ENCODE results near the gene RNF121. TPM values are rescaled to one million over a fixed set of nuclear protein-coding genes. Genes with fewer than 3 reads are reported as not detected.

RNF121 gene
- total and polyA plus RNA-seq, 2 donors (not counting 1 experiment from before 2014, with no cell fraction given): 29.6 to 48.6 TPM

GRCh38 chr11:72013765-72014711 is 85.2 kb downstream of the RNF121 start:
- no peak overlapping the region for H2AFZ ChIP-seq (ENCODE audit: low read length)
- H3K9ac ChIP-seq (ENCODE audit: insufficient read depth, low read length): no peak overlapping the region
- peak; percentile 44 to 49 for DNase-seq (ENCODE audit: low read depth in 2 of 2)

GRCh38 chr11:72014761-72015320 is 86.0 kb downstream of the RNF121 start:
- no peak overlapping the region for H2AFZ ChIP-seq (ENCODE audit: low read length)
- peak overlapping the region; percentile 14 for H3K27ac ChIP-seq (ENCODE audit: insufficient read depth, low read length)
- H3K4me3 ChIP-seq (replicated peaks in 1 of 4; ENCODE audit: control extremely low read depth in 1 of 4, insufficient read depth in 1 of 4, low read depth in 3 of 4, low read length in 4 of 4): no peak overlapping the region
- no peaks in the 10 kb centered on the region for H3K9me3 ChIP-seq (ENCODE audit: control insufficient read depth, insufficient read depth, low read depth, low read length)
- H3K79me2 ChIP-seq (ENCODE audit: control insufficient read depth, insufficient read depth, low read length): peaks cover 17% of the 10 kb centered on the region
- no peak for DNase-seq (ENCODE audit: low read depth in 2 of 2)
- peaks cover 23% of the 10 kb centered on the region for H3K4me1 ChIP-seq (ENCODE audit: control insufficient read depth, extremely low read depth, insufficient read depth, low read length)
- no peak overlapping the region for H3K4me2 ChIP-seq (ENCODE audit: extremely low read depth, insufficient read depth, low read length)
- no peaks in the 10 kb centered on the region for H3K27me3 ChIP-seq (ENCODE audit: control insufficient read depth, insufficient read depth, low read length)
- no peak overlapping the region for H3K9ac ChIP-seq (ENCODE audit: insufficient read depth, low read length)
- H4K20me1 ChIP-seq (ENCODE audit: control insufficient read depth, extremely low read depth, insufficient read depth, low read length): no peaks in the 10 kb centered on the region
- H3K36me3 ChIP-seq (ENCODE audit: control insufficient read depth, insufficient read depth, low read length): peaks cover 66% of the 10 kb centered on the region
- TF ChIP-seq, protein P1, sequence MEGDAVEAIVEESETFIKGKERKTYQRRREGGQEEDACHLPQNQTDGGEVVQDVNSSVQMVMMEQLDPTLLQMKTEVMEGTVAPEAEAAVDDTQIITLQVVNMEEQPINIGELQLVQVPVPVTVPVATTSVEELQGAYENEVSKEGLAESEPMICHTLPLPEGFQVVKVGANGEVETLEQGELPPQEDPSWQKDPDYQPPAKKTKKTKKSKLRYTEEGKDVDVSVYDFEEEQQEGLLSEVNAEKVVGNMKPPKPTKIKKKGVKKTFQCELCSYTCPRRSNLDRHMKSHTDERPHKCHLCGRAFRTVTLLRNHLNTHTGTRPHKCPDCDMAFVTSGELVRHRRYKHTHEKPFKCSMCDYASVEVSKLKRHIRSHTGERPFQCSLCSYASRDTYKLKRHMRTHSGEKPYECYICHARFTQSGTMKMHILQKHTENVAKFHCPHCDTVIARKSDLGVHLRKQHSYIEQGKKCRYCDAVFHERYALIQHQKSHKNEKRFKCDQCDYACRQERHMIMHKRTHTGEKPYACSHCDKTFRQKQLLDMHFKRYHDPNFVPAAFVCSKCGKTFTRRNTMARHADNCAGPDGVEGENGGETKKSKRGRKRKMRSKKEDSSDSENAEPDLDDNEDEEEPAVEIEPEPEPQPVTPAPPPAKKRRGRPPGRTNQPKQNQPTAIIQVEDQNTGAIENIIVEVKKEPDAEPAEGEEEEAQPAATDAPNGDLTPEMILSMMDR (conservative IDR thresholded peaks at IDR 0.05 in 1 of 2, IDR thresholded peaks at IDR 0.05 in 1 of 2; ENCODE audit: low read depth in 1 of 2, low read length in 2 of 2): no peak
- TF ChIP-seq EZH2 (IDR thresholded peaks at IDR 0.05; ENCODE audit: low read length, missing control alignments): no peak

More at GRCh38 chr11:72013765-72014711, 85.2 kb downstream of the RNF121 start:
- Histone ChIP-seq H3K9me3 (ENCODE audit: control insufficient read depth, insufficient read depth, low read depth, low read length) (no peaks in the 10 kb centered on the region), H3K27me3 (ENCODE audit: control insufficient read depth, insufficient read depth, low read length) (no peaks in the 10 kb centered on the region), H3K79me2 (ENCODE audit: control insufficient read depth, insufficient read depth, low read length) (peaks cover 17% of the 10 kb centered on the region), H3K4me2 (ENCODE audit: extremely low read depth, insufficient read depth, low read length) (peak overlapping the region; percentile 73), H3K4me3 (replicated peaks in 1 of 4; ENCODE audit: control extremely low read depth in 1 of 4, insufficient read depth in 1 of 4, low read depth in 3 of 4, low read length in 4 of 4) (no peak overlapping the region), H3K4me1 (ENCODE audit: control insufficient read depth, extremely low read depth, insufficient read depth, low read length) (peaks cover 23% of the 10 kb centered on the region), H3K27ac (ENCODE audit: insufficient read depth, low read length) (peak overlapping the region; percentile 34), H3K36me3 (ENCODE audit: control insufficient read depth, insufficient read depth, low read length) (peaks cover 69% of the 10 kb centered on the region), H4K20me1 (ENCODE audit: control insufficient read depth, extremely low read depth, insufficient read depth, low read length) (no peaks in the 10 kb centered on the region)
- no peak for TF ChIP-seq EZH2 (IDR thresholded peaks at IDR 0.05; ENCODE audit: low read length, missing control alignments)
- TF ChIP-seq, protein P1 (conservative IDR thresholded peaks at IDR 0.05 in 1 of 2, IDR thresholded peaks at IDR 0.05 in 1 of 2; ENCODE audit: low read depth in 1 of 2, low read length in 2 of 2): no peak

DNA sequence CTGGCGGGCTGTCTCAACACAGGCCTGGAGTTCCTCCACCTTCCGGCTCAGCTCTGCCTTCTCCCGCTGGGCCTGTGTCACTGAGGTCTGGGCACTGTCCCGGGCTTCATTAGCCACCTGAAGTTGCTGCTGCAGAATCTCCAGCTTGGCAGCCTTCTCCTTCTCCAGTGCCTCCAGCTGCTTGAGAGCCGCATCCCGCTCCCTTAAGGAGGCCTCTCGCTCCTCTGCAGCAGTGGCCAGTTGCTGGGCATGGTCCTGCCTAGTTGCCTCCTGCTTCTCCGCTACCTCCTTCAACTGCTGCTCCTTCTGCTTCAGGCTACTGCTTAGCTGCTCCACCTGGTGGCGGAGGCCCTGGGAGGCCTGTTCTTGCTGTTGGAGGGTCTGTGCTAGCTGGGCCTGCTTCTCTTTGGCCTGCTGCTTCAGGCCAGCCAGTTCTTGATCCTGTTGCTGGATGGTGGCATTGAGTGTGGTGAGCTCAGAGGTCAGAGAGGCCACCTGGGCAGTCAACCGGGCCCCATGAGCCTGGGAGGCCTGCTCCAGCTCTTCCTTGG is 86.7 kb downstream of the RNF121 start:
- TF ChIP-seq, protein P1 (conservative IDR thresholded peaks at IDR 0.05 in 1 of 2, IDR thresholded peaks at IDR 0.05 in 1 of 2; ENCODE audit: low read depth in 1 of 2, low read length in 2 of 2): peak; percentile 26 to 39
- no peak for TF ChIP-seq EZH2 (IDR thresholded peaks at IDR 0.05; ENCODE audit: low read length, missing control alignments)
- H3K36me3 ChIP-seq (ENCODE audit: control insufficient read depth, insufficient read depth, low read length): peaks cover 63% of the 10 kb centered on the region
- no peak overlapping the region for H3K4me3 ChIP-seq (replicated peaks in 1 of 4; ENCODE audit: control extremely low read depth in 1 of 4, insufficient read depth in 1 of 4, low read depth in 3 of 4, low read length in 4 of 4)
- H4K20me1 ChIP-seq (ENCODE audit: control insufficient read depth, extremely low read depth, insufficient read depth, low read length): no peaks in the 10 kb centered on the region
- H3K9ac ChIP-seq (ENCODE audit: insufficient read depth, low read length): no peak overlapping the region
- no peak overlapping the region for H3K4me2 ChIP-seq (ENCODE audit: extremely low read depth, insufficient read depth, low read length)
- peaks cover 23% of the 10 kb centered on the region for H3K4me1 ChIP-seq (ENCODE audit: control insufficient read depth, extremely low read depth, insufficient read depth, low read length)
- H3K79me2 ChIP-seq (ENCODE audit: control insufficient read depth, insufficient read depth, low read length): peaks cover 17% of the 10 kb centered on the region
- H2AFZ ChIP-seq (ENCODE audit: low read length): no peak overlapping the region
- H3K9me3 ChIP-seq (ENCODE audit: control insufficient read depth, insufficient read depth, low read depth, low read length): no peaks in the 10 kb centered on the region
- H3K27me3 ChIP-seq (ENCODE audit: control insufficient read depth, insufficient read depth, low read length): no peaks in the 10 kb centered on the region
- no peak overlapping the region for H3K27ac ChIP-seq (ENCODE audit: insufficient read depth, low read length)
- DNase-seq (ENCODE audit: low read depth in 2 of 2): peak; percentile 19 to 29

All from fibroblast of lung (primary cell).